HEK293 (cell line): ENCODE measurements around the gene NPAS2.

Source experiments
- CTCF ChIA-PET: fragments of 350-600 bp; formaldehyde crosslinking; extraction: SDS; loops from one replicate; lab custom pipeline; 2021; ENCODE audit warnings: antibody characterized with exemption; lab: Yijun Ruan, JAX
- POLR2A ChIA-PET: fragments of 300-600 bp; formaldehyde crosslinking; extraction: SDS; loops from one replicate; lab custom pipeline; 2020; ENCODE audit warnings: antibody characterized with exemption, inconsistent platforms; lab: Yijun Ruan, JAX
- H3K27ac ChIP-seq: fragments of 200-500 bp; sonication (Bioruptor generic); 2 replicates; pipeline ENCODE4 v1.5.1; 2014; ENCODE audit warnings: low read depth, low read length, control low read depth, inconsistent platforms; ENCODE audit errors: extremely low read depth
- H3K36me3 ChIP-seq, 2 experiments: fragments of 200-500 bp in 1 of 2; sonication (Bioruptor generic) in 1 of 2; 1 replicate in 1 of 2; 2 replicates in 1 of 2; pipeline ENCODE4 v1.5.1; 2014 to 2017; ENCODE audit warnings: inconsistent platforms in 2 of 2, low read length in 2 of 2; ENCODE audit not compliant: control insufficient read depth in 2 of 2, insufficient read depth in 1 of 2
- H3K4me1 ChIP-seq: fragments of 200-500 bp; sonication (Bioruptor generic); 2 replicates; pipeline ENCODE4 v1.5.1; 2014; ENCODE audit warnings: mild to moderate bottlenecking, low read length, inconsistent platforms; ENCODE audit not compliant: control insufficient read depth, insufficient read depth
- H3K4me3 ChIP-seq: 2 replicates; pipeline ENCODE4 v1.5.1; 2011; ENCODE audit warnings: low read depth, mild to moderate bottlenecking, control low read depth, low read length, moderate library complexity
- H3K9me3 ChIP-seq: fragments of 200-500 bp; sonication (Bioruptor generic); 2 replicates; pipeline ENCODE4 v1.5.1; 2014; ENCODE audit warnings: low read depth, low read length, inconsistent platforms; ENCODE audit not compliant: control insufficient read depth, insufficient read depth
- CTCF ChIP-seq: fragments of 450-650 bp; formaldehyde crosslinking; IDR thresholded peaks from 2 replicates; pipeline ENCODE4 v1.5.1; 2016; ENCODE audit warnings: missing biosample characterization, missing genetic modification characterization
- KLF10 ChIP-seq: fragments of 450-650 bp; IDR thresholded peaks from 2 replicates; pipeline ENCODE4 v1.5.1; 2018; ENCODE audit warnings: missing biosample characterization, mild to moderate bottlenecking, missing genetic modification characterization
- MYNN ChIP-seq: fragments of 450-650 bp; formaldehyde crosslinking; IDR thresholded peaks from 2 replicates; pipeline ENCODE4 v1.5.1; 2016; ENCODE audit warnings: missing biosample characterization, missing genetic modification characterization, borderline replicate concordance
- OSR2 ChIP-seq: fragments of 450-650 bp; formaldehyde crosslinking; IDR thresholded peaks from 2 replicates; pipeline ENCODE4 v1.5.1; 2016; ENCODE audit warnings: missing biosample characterization, missing genetic modification characterization
- PRDM1 ChIP-seq: fragments of 450-650 bp; formaldehyde crosslinking; IDR thresholded peaks from 2 replicates; pipeline ENCODE4; 2016; ENCODE audit warnings: missing biosample characterization, missing genetic modification characterization
- TRIM28 ChIP-seq: IDR thresholded peaks from 2 replicates; pipeline ENCODE4 v1.6.1; 2011; ENCODE audit warnings: low read length, control low read depth, borderline replicate concordance
- YY2 ChIP-seq: fragments of 450-650 bp; formaldehyde crosslinking; IDR thresholded peaks from 2 replicates; pipeline ENCODE4 v1.5.1; 2016; ENCODE audit warnings: missing biosample characterization, missing genetic modification characterization
- ZBTB1 ChIP-seq: fragments of 450-650 bp; formaldehyde crosslinking; IDR thresholded peaks from 2 replicates; pipeline ENCODE4 v1.5.1; 2016; ENCODE audit warnings: missing biosample characterization, missing genetic modification characterization
- ZBTB17 ChIP-seq: fragments of 450-650 bp; formaldehyde crosslinking; IDR thresholded peaks from 2 replicates; pipeline ENCODE4 v1.5.1; 2016; ENCODE audit warnings: missing biosample characterization, missing genetic modification characterization
- ZNF121 ChIP-seq: fragments of 450-650 bp; formaldehyde crosslinking; IDR thresholded peaks from 2 replicates; pipeline ENCODE4 v1.5.1; 2016; ENCODE audit warnings: missing biosample characterization, missing genetic modification characterization
- ZNF140 ChIP-seq: fragments of 450-650 bp; formaldehyde crosslinking; IDR thresholded peaks from 2 replicates; pipeline ENCODE4 v1.5.1; 2016; ENCODE audit warnings: missing biosample characterization, missing genetic modification characterization
- ZNF155 ChIP-seq: fragments of 450-650 bp; formaldehyde crosslinking; IDR thresholded peaks from 2 replicates; pipeline ENCODE4 v1.5.1; 2016; ENCODE audit warnings: missing biosample characterization, missing genetic modification characterization
- ZNF239 ChIP-seq: fragments of 450-650 bp; formaldehyde crosslinking; IDR thresholded peaks from 2 replicates; pipeline ENCODE4 v1.5.1; 2016; ENCODE audit warnings: missing biosample characterization, missing genetic modification characterization
- ZNF292 ChIP-seq: fragments of 450-650 bp; formaldehyde crosslinking; IDR thresholded peaks from 2 replicates; pipeline ENCODE4 v1.5.1; 2016; ENCODE audit warnings: low read depth, missing biosample characterization, missing genetic modification characterization, borderline replicate concordance
- ZNF335 ChIP-seq: fragments of 450-650 bp; formaldehyde crosslinking; conservative IDR thresholded peaks from 2 replicates; pipeline ENCODE4 v1.5.1; 2016; ENCODE audit warnings: missing biosample characterization, missing genetic modification characterization
- ZNF426 ChIP-seq: fragments of 450-650 bp; formaldehyde crosslinking; IDR thresholded peaks from 2 replicates; pipeline ENCODE4 v1.5.1; 2017; ENCODE audit warnings: missing biosample characterization, missing genetic modification characterization, mild to moderate bottlenecking, inconsistent platforms, moderate library complexity
- ZNF626 ChIP-seq: fragments of 450-650 bp; sonication (Bioruptor Pico); formaldehyde crosslinking; IDR thresholded peaks from 2 replicates; pipeline ENCODE4 v1.5.1; 2018; ENCODE audit warnings: missing biosample characterization, missing genetic modification characterization, inconsistent platforms
- ZNF654 ChIP-seq: fragments of 450-650 bp; formaldehyde crosslinking; IDR thresholded peaks from 2 replicates; pipeline ENCODE4 v1.5.1; 2016; ENCODE audit warnings: low read depth, missing biosample characterization, missing genetic modification characterization
- ZNF76 ChIP-seq: fragments of 450-650 bp; formaldehyde crosslinking; IDR thresholded peaks from 2 replicates; pipeline ENCODE4; 2016; ENCODE audit warnings: low read depth, missing biosample characterization, missing genetic modification characterization, borderline replicate concordance
- ZSCAN30 ChIP-seq: fragments of 450-650 bp; IDR thresholded peaks from 2 replicates; pipeline ENCODE4 v1.5.1; 2018; ENCODE audit warnings: missing biosample characterization, mild to moderate bottlenecking, missing genetic modification characterization, moderate library complexity
- TF ChIP-seq, protein P1 (sequence below): fragments of 450-650 bp; formaldehyde crosslinking; IDR thresholded peaks from 2 replicates; pipeline ENCODE4 v1.5.1; 2016; ENCODE audit warnings: missing biosample characterization, missing genetic modification characterization, borderline replicate concordance
- TF ChIP-seq, protein P2 (sequence below): fragments of 450-650 bp; formaldehyde crosslinking; IDR thresholded peaks from 2 replicates; pipeline ENCODE4 v1.5.1; 2016; ENCODE audit warnings: missing biosample characterization, missing genetic modification characterization

Gene NPAS2

DNA sequence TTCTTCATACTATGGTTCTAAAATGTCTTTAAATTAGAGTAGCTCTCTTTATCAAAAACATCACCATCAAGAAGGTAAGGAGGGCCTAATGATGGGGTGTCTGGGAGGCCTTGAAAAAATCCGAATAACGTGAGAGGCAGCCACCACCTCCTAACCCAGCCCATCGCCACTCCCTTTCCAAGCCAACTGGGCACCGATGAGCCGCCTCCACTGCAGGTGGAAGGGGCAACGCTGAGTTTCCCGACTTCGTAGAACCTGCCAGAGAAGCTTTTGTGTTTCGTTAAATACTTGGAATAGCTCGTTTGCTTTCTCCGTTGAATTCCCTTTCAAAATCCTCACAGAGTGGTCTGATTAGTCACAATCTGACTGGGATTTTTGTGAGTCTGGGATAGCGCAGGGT is 160.1 kb downstream of the NPAS2 start (continued):
- TF ChIP-seq, protein P1, sequence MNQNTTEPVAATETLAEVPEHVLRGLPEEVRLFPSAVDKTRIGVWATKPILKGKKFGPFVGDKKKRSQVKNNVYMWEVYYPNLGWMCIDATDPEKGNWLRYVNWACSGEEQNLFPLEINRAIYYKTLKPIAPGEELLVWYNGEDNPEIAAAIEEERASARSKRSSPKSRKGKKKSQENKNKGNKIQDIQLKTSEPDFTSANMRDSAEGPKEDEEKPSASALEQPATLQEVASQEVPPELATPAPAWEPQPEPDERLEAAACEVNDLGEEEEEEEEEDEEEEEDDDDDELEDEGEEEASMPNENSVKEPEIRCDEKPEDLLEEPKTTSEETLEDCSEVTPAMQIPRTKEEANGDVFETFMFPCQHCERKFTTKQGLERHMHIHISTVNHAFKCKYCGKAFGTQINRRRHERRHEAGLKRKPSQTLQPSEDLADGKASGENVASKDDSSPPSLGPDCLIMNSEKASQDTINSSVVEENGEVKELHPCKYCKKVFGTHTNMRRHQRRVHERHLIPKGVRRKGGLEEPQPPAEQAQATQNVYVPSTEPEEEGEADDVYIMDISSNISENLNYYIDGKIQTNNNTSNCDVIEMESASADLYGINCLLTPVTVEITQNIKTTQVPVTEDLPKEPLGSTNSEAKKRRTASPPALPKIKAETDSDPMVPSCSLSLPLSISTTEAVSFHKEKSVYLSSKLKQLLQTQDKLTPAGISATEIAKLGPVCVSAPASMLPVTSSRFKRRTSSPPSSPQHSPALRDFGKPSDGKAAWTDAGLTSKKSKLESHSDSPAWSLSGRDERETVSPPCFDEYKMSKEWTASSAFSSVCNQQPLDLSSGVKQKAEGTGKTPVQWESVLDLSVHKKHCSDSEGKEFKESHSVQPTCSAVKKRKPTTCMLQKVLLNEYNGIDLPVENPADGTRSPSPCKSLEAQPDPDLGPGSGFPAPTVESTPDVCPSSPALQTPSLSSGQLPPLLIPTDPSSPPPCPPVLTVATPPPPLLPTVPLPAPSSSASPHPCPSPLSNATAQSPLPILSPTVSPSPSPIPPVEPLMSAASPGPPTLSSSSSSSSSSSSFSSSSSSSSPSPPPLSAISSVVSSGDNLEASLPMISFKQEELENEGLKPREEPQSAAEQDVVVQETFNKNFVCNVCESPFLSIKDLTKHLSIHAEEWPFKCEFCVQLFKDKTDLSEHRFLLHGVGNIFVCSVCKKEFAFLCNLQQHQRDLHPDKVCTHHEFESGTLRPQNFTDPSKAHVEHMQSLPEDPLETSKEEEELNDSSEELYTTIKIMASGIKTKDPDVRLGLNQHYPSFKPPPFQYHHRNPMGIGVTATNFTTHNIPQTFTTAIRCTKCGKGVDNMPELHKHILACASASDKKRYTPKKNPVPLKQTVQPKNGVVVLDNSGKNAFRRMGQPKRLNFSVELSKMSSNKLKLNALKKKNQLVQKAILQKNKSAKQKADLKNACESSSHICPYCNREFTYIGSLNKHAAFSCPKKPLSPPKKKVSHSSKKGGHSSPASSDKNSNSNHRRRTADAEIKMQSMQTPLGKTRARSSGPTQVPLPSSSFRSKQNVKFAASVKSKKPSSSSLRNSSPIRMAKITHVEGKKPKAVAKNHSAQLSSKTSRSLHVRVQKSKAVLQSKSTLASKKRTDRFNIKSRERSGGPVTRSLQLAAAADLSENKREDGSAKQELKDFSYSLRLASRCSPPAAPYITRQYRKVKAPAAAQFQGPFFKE (tag by site-specific recombination), result no peak
- TF ChIP-seq ZNF155 (no peak), ZNF335 (tag by site-specific recombination) (no peak), OSR2 (tag by site-specific recombination) (no peak), ZSCAN30 (no peak), ZNF292 (tag by site-specific recombination) (no peak)

DNA sequence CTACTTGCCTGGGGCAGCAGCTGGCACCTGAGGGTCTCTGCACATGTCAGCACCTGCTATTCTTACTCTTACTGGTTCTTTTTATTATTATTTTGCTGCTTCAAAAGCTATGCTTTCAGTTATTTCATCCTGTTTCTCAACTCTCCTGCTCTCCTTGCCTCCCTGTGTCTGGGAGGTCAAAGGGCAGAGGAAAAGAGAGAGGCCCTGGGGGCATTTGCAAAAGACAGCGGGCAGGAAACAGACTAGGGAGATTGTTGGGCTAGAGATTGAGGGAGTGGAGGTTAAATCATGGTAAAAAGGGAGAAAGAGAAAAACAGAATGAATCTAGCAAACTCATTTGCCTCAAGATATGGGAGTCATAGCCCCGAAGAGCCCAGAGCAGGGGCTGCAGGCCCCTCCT is 161.1 kb downstream of the NPAS2 start:
- Histone ChIP-seq H3K9me3 (no peaks in the 10 kb centered on the region), H3K27ac (no peak overlapping the region), H3K36me3 (peaks cover 0 to 5% of the 10 kb centered on the region in 2 experiments; a peak in 1 of 3 replicates), H3K4me3 (no peak overlapping the region), H3K4me1 (no peaks in the 10 kb centered on the region)
- ChIA-PET POLR2A (no interaction called here), CTCF (interaction anchor here (1.2 to 2.0 kb wide), 2 partner anchors 224 to 371 kb away, joined by 4 to 7 read pairs; no protein-coding TSS in a partner anchor)
- TF ChIP-seq ZBTB1, result no peak
- TF ChIP-seq ZNF426, result no peak
- TF ChIP-seq YY2, result no peak
- no peak for TF ChIP-seq ZNF654 (tag by site-specific recombination)
- TF ChIP-seq, protein P2, sequence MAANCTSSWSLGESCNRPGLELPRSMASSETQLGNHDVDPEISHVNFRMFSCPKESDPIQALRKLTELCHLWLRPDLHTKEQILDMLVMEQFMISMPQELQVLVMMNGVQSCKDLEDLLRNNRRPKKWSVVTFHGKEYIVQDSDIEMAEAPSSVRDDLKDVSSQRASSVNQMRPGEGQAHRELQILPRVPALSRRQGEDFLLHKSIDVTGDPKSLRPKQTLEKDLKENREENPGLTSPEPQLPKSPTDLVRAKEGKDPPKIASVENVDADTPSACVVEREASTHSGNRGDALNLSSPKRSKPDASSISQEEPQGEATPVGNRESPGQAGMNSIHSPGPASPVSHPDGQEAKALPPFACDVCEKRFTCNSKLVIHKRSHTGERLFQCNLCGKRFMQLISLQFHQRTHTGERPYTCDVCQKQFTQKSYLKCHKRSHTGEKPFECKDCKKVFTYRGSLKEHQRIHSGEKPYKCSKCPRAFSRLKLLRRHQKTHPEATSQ (tag by site-specific recombination), result no peak
- no peak for TF ChIP-seq ZNF76 (tag by site-specific recombination)
- TF ChIP-seq CTCF (tag by site-specific recombination), result no peak
- TF ChIP-seq ZNF239 (tag by site-specific recombination), result no peak
- TF ChIP-seq ZNF121, result no peak
- TF ChIP-seq MYNN, result no peak
- TF ChIP-seq ZBTB17 (tag by site-specific recombination), result no peak
- no peak for TF ChIP-seq ZNF140 (tag by site-specific recombination)
- TF ChIP-seq TRIM28, result no peak
- TF ChIP-seq PRDM1 (tag by site-specific recombination), result no peak
- TF ChIP-seq KLF10 (tag by site-specific recombination), result no peak
- TF ChIP-seq ZNF626, result no peak
